DMS53 (cell line): ENCODE measurements around the gene AMOTL2.

Experiments used
- DNase-seq: peaks from one replicate; lab custom pipeline; 2025; lab: John Stamatoyannopoulos, UW

The AMOTL2 gene

DNA sequence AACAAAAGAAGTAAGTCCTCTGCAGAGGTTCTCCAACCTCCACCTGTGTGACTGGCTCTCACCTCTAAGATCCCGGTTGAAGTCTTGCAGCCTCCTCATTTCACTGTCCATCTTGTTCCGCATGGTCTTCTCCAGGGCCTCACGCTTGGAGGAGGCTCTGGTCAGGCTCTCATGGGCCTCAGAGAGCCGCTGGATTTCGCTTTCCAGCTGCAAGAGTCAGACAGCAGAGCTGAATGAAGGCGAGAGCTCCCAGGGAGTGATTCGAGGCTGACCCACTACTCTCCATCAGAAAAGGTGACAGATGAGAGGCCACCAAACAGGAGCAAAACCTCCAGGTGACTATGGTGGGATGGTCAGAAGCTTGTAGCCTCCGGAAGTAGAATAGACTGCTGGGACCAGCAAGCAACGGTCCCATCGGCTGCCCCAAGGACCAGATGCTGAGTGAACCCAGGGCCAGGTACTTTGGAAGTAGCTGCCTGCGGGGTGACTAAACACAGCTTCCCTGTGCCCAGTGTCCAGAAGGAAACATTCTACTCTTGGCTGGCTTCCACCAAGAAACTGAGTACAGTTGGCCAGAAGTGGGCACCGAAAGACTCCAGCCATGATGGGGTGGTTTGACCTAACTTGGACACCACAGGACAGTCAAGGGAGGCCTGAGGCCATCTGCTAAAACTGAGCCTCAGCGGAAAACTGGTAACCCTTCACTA is 7.9 kb downstream of the AMOTL2 start:
- no peak for DNase-seq

DNA sequence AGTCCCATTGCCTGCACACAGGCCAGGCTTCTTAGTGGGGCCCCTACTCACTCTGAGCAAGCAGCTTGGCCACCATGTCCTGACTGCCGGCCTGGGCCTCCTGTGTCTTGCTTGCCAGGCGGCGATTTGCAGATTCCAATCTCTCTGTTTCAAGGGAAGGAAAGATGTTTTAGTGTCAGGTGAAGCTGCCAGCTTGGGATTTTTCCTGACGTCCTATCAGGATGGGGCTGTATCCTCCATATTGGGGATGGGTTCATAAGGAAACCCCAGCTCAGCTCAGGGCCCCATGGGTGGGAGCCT is 8.5 kb downstream of the AMOTL2 start:
- no peak for DNase-seq

DNA sequence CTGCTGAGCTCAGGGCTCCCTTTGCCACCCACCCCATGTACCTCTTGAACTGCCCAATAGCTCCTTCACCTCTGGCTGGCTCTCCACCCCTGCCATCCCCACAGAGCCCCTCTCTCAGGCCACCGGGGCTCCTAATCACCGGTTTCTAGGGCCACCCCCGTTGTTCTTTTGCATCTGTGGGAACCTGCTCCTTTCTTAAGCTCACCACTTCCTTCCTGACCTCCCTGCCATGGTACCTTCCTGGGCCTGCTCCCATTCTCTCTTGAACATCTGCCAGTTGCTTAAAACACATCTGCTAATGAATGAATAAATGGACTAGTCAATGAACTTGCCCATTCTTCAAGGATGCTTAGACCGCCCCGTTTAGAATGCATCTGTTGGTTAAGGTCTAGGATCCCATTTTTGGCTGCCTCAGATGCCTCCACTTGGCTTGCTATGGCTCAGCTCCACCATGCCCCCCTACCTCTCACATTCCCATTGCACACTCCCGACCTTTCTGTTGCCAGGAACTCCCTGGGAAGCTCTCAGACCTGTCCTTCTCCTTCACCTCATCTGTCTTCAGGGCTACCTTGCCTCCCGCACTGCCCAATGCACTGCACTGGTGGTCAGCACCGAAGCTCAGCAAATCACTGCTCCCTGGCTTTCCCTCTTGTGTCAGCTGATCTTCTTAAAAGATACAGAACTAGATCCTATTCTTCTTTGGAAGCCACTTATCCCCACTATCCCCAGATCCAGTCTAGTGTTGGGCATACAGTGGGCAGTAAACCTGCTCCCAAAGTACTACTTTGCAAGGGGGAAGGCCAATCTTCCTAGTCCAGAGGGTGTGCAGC is 9.1 kb downstream of the AMOTL2 start:
- DNase-seq, result no peak

DNA sequence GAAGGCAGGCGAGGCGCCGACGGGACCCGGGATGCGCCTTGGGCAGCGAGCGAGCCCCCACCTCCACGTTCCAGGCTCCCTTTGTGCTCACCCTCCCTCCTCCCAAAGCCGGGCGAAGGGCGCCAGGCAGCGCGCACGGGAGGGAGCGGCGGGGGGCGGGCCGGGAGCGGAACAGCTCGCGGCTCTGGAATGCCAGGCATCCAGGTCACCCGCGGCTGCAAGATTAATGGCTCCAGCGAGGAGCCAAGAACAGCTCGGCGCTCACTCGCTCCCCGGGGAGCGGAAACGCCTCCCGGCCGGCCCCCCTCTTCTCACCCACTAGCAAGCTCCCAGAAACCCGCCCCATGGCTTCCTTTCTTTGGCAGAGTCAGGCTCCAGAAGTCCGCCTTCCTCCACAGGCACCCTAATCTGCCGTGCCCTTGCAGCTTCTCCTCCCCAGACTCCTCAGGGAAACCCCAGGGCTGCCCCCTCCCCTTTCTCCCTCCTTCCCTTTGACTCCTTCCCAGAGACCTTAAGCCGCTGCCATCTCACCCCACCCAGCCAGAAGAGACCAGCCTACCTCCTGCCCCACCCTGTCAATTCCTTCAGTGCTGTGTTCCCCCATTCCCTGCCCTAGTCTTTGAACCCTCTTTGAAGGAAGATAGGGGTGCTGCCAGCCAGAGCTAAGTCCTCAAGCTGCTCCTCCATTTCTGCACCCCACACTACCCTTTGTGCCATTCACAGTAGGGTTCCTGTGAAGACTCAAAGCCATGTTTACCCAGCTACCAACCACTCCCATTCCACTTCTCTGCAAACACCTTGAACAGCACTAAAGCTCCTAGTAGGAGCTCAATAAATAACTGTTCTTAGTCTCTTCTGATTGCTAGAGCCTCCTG is 9.9 kb downstream of the AMOTL2 start:
- no peak for DNase-seq

DNA sequence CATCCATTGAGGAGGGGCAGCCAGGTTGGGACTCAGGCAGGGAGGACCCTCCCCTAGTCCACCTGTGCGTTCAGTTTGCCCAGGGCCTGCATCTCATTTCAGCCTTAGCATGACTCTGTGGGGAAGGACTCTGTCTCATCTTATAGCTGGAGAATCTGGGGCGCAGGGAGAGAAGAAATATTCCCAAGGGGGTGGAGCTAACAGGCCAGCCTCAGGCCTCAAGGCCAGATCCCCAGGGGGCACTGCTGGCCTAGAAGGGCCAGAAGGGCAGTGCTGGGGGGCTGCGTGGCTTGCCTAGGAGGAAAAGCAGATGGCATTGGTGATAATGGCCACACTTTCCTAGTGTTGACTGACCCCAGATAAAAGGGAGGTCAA is 10.9 kb downstream of the AMOTL2 start:
- DNase-seq, result no peak

DNA sequence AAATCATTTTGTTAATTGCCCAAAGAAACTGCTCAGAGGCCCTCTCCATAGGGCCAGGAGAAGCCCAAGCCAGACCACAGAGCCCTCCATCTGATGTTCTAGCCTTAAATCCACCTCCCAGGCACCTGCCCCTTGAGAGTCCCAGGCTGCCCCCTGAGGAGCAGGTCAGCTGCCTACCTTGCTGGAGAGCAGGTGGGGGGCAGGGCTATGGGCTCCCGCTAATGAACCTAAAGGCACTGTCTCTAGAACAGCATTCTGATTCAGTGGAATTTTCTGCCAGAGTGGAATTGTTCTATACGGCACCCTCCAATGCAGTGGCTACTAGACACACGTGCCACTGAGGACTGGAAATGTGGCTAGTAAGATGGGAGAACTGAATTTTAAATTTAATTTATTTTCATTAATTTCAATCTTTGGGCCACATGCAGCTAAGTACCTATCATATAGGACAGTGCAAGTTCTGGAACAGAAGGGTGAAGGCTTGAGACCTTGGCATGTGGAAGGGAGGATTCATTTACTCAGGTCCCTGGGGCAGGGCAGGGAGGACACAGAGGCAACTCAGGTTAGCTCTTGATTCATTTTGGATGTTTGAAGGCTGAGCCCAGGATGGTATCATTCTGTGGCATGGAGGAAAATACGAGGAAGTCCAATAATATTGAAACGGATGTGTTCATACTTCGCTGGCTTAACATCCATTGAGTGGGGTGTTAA is 11.4 kb downstream of the AMOTL2 start:
- DNase-seq, result no peak

DNA sequence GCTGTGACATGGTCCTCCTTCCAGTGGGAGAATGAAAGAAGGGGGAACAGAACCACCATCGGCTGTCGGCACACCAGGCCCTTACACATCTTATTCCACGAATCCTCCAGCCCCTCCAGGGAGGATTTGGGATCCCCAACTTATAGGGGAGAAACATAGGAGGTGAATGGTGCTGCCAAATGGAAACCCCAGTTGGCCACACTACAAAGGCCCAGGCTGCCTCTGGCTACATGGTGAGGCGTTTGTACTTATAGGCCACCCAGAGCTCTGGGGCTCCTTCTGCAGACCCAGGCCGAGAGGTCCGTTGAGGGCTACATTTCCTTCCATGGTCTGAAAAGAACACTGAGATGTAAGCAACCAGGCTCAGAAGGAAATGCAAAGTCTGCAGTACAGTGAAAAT is 12.0 kb downstream of the AMOTL2 start:
- no peak for DNase-seq

DNA sequence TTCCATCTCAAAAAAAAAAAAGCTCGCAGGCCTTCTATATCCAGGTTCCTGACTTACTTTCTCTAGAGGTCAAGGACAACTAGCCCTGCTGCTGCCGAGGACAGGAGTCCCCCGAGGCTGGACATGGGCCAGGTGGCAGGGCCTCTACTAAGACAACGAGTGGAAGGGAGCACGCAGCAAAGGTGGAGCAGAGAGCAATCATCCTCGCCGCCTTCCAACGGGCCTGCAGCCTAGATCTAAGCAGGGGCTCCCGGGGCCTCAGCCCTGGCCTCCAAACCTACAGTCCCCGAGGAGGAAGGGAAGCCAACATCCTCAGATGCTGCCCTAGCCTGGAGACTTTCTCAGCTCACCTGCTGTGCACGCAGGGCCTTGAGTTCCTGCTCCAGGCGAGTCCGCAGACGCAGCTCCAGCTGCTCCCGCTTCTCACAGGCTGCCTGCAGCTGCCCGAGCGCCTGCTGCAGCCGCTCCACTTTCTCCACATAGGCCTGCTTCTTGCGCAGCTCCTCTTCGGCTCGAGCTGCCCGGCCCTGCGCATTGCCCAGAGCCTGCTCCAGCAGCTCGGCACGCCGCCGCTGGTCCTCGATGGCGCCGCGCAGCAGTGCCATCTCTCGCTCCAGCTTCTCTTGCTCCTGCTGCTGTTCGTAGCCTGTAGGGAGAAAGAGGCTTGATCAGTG is 12.9 kb downstream of the AMOTL2 start:
- no peak for DNase-seq

DNA sequence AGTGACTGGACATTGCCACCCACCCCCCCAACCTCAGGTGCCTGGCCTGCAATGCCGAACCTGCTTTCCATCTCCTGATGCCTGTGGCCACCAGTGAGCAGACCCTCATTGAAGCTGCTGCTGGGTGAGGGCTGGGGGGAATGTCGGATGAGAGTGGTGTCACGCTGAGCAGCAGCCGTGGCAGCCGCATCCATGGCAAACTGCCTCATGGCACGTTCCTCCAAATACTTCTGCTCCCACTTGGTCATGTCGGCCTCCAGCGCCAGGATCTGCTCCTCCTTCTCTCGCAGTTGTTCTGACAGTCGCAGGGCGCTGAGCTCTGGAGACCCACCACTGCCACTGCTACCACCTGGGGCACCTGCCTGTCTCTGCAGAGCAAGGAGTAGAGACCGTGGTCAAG is 14.2 kb downstream of the AMOTL2 start:
- no peak for DNase-seq

DNA sequence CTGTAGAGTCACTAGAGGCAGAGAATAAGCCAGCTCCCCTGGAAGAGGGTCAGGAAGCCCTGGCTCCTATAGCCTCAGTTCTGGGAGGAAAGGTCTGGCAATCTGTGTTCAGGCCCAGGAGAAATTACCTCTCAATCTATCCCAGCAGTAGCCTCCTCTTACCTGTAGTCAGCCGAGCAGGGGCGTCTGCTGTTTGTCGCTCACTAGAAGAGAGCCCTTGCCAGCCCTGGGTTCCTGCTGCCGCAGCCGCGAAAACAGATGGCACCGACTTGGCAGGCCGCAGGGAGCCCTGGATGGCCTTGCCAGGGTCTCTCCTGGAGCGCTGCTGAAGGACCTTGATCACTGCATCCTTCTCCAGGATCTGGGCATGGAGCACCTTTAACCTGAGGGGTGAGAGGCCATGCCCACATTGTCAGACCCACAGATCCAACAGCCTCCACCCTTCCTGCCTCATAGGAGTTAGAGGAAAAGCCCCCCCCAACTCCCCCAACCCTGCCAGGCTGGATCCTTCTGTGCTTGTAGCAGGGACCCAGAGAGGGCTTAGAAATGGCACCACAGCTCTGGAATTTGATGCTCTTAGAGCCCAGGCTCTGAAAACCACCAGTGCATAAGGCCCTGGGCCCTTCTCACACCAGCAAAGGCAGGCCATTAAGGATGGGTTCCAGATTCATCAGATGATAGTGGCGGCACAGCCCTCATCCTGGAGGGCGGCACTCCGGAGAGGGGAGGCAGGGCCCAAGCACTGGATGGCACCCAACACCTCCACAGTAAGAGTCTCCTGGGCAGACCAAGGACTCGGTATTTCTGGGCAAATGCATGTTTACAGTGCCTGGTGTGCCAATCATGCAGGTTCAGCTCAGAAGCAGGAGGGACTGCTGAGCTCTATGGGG is 14.9 kb downstream of the AMOTL2 start:
- no peak for DNase-seq

DNA sequence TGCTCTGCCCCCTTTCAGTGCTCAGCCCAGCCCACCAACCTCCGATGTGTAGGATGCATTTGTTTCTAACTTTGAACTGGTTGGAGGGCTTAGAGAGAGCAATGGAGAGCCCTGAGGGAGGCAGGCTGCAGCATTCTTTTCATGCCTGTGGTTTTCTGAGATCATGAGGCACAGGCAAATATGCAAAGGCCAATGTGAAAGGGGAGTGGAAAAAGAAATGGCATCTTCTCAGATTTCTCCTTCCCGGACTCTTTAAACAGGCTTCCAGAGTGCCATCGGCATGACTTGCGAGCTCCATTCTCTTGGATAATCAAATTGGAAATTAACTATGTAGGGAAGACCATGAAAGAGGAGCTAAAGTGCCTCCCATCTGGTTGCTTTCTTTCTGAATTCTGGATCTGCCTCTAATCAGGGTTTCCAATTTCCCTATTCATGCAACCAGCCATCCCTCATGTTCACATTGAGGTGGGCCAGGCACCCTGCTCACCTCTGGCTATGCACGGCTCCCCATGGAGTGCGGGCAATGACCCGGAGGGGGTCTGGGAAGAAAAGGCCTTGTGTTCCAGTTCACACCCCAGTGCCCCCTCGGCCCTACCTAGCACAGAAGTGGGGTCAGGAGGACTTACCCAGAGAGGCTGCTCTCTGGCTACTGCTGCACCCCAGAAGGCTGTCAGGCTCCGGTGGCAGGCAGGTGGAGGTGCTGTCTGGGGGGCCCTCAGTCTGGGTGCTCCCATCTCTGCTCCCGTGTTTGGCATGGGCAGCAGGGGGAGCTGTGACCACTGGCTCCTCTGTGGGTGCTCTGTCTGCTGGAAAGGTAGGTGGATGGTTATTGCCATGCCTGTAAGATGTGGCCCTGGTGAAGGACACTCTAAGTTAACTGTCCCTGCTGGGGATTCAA is 16.1 kb downstream of the AMOTL2 start:
- DNase-seq, result peak; percentile 33

DNA sequence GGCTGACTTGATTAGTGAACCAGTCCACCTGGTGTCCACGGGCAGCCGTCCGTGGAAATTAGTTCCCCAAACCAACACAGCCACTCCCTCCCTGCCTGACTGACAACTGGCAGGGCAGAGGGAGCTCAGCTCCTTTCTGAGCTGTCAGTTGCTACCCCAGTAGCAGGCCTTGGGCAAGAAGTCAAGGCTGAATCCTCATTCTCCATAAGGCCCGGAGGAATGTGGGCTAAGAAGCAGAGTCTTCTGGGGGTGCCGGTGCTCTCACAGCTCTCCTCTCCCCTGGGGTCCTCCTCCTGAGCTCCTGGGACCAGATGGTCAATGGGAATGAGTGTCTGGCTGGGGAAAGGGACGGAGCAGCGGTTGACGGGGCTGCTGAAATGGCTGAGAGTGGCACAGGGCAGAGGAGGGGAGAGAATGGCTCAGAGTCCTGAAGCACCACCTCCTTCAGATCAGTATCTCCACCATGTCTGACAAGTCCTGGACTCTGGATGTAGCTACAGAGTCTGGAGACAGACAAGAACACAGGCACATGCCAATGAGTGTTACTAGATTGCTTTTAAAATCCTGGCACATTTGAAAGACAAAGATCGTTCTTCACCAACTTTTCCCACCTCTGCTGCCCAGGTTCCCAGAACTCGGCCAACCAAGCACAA is 16.9 kb downstream of the AMOTL2 start:
- no peak for DNase-seq

DNA sequence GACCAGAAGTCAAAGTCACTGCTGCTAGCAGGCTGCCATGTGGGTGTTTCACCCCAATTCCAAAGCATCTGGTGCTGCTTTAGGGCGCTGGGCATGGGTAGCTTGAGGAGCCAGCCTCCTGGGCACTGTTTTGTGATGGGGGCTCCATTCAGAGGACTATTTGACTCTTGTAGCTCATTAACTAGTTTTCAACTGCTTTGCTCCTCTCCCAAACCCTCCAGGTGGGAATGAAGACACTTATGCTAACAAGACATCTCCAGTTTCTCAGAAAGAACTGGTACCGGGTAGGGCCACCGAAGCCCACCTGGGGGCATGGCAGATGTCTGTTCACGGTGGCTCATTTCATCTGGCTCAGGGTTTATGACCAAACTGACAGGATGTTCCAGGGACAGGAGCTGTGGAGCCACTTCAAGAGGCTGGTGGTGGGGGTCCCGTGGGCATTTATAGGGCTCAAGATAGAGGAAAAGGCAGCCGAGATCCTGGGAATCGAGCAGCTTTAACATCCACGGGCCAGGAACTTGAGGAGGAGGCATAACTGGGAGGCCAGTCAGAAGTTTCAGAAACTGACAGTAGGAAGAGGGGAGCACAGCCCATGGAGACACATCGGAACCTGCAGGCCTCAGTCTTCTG is 17.7 kb downstream of the AMOTL2 start:
- DNase-seq, result no peak

DNA sequence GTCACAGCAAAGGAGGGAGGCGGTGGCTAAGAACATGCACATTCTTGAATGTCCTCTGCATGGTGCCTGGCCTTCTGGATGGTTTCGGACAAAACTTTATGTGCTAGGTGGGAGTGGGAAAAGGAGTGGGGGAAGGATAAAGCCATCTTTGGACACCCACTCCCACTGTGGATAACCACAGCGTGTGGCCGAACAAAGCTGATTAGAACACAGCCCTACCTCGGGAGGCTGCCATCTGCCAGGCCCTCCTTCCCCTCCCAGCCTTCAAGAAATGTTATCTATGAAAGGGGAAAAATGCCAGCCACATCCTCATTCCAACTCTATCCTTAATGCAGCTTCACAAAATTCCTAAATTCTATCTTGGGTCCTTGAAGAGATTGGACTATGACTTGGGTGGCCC is 18.8 kb downstream of the AMOTL2 start:
- no peak for DNase-seq

DNA sequence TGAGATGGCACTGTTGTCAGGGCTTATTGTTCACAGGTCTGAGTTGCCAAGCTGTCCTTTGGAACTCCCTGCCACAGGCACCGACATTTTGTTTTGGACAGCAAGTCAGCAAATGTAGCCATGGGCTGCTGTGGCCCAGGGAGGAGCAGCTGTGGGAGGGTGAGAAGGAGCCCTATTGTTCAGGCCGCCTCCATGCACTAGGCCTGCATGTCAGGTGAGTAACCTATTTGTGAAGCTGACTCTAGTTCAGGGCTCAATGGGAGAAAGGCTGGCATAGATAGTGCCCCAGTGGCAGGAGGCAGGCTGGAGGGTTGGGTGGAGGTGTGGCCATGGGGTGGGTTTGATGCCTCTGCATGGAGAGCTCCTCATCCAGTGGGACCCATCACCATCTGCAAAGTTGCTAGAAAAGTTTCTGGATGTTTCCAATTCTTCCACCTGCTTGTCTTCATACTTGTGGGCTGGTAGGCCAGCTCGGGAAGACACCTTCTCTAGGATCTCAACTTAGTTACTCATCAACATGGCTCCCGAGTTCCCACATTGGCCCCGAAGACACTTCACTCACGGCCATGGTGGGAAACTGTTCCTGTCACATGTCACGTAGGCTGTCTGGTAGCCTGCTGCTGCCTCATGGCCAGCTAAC is 19.5 kb downstream of the AMOTL2 start:
- peak; percentile 38 for DNase-seq

DNA sequence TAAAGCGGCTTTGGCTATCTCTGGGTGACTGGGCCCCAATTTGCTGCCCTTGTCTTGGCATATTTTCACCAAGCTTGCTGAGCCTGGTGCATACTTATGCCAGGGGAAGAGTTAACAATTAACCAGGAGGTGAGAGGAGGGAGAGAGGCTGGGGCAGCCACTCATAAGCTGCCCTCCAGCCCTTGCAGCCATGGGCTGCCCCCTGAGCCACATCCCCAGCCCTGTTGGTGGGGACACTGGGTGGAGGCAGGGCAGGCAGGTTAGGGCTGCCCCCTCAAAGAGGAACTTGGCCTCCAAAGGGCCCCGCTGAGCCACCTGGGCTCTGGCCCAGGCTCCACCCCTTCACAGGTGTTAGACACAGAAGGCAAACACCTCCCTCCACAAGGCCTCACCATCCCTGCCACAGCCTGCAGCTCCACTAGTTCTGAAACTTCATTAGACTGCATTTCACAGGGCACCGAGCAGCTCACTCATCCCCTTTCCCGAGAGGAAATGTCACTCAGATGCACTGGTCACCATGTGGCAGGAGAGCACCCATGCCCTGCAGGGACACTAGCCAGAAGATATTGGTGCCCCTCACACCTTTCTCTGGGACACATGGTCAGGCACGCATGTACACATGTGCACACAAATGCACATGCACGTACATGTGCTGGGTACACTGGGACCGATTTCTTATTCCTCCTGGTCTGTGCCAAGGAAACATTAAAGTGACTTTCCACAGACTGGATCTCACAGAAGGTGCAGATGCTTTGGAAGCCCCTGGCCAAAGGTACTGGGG is 20.2 kb downstream of the AMOTL2 start:
- DNase-seq, result peak; percentile 81

DNA sequence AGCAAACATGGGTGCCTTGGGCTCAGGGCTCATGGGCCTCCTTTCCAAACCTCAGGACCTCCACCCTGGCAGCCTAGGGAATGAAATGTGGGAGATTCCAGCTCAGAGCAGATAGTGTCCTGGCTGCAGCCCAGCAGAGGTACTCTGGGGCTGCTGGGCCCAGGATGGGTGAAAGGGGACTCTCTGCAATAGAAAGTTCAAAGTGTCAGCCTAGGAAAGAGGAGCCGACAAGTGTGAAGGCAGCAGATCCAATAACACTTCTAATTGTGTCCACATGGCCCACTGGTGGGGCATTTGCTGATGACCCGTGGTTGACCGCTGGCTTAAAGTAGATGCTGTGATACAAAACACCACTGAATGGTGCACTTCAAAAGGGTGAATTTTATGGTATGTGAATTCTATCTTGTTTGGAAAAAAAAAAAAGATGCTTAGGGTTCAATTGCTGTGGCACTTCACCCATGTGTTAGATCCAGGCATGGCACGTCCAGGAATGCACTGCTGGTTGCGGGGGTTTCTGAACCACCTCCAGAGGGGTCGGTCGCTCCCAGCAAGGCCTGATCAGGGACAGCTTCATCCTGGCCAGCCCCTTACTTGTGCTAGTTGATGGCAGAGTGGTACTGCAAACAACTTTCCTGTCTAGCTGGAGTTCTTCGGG is 20.9 kb downstream of the AMOTL2 start:
- no peak for DNase-seq
